Keratinocyte (primary cell): ENCODE measurements around the gene CBX8. TPM values are rescaled to one million over a fixed set of nuclear protein-coding genes. Genes with fewer than 3 reads are reported as not detected.

Experiments used
- DNase-seq: peaks from one replicate; pipeline ENCODE4 v3.0.0-alpha.2; 2011; ENCODE audit warnings: low read depth, missing footprints, low spot score
- FAIRE-seq: peaks from 2 replicates; lab custom pipeline; 2011; peaks lifted over from hg19 to GRCh38; lab: Jason Lieb, UNC
- H2AFZ ChIP-seq: 2 replicates; pipeline ENCODE4 v1.6.0; 2012; ENCODE audit warnings: low read length, control low read depth, inconsistent platforms; ENCODE audit not compliant: control insufficient read depth
- H3K27ac ChIP-seq: 2 replicates; pipeline ENCODE4 v1.5.1; 2011; ENCODE audit warnings: low read length; ENCODE audit not compliant: control insufficient read depth, insufficient read depth
- H3K27me3 ChIP-seq: 3 replicates; pipeline ENCODE4 v1.6.0; 2011; ENCODE audit warnings: low read length; ENCODE audit not compliant: control insufficient read depth, insufficient read depth; ENCODE audit errors: extremely low read depth
- H3K36me3 ChIP-seq, 2 experiments: 2 replicates in 1 of 2; 3 replicates in 1 of 2; pipeline ENCODE4 v1.5.1; 2011; ENCODE audit warnings: low read length in 2 of 2, mild to moderate bottlenecking in 1 of 2; ENCODE audit not compliant: control insufficient read depth in 2 of 2, insufficient read depth in 2 of 2; ENCODE audit errors: extremely low read depth in 1 of 2
- H3K4me1 ChIP-seq: 3 replicates; pipeline ENCODE4 v1.5.1; 2011; ENCODE audit warnings: low read length; ENCODE audit not compliant: control insufficient read depth, insufficient read depth; ENCODE audit errors: extremely low read depth
- H3K4me2 ChIP-seq: 3 replicates; pipeline ENCODE4 v1.6.0; 2011; ENCODE audit warnings: low read depth, low read length; ENCODE audit not compliant: control insufficient read depth, insufficient read depth; ENCODE audit errors: extremely low read depth
- H3K4me3 ChIP-seq, 3 experiments: fragments of 200-600 bp in 1 of 3; sonication (generic) in 1 of 3; 2 replicates in 2 of 3; 3 replicates in 1 of 3; pipeline ENCODE4 v1.5.1; 2011 to 2016; ENCODE audit warnings: low read length in 3 of 3, mild to moderate bottlenecking in 3 of 3, control low read depth in 2 of 3, inconsistent platforms in 1 of 3, low read depth in 1 of 3, mixed read lengths in 1 of 3, mixed run types in 1 of 3, moderate library complexity in 1 of 3; ENCODE audit not compliant: control insufficient read depth in 2 of 3, insufficient read depth in 2 of 3; ENCODE audit errors: extremely low read depth in 1 of 3
- H3K79me2 ChIP-seq: 2 replicates; pipeline ENCODE4 v1.6.0; 2012; ENCODE audit warnings: low read length; ENCODE audit not compliant: control insufficient read depth, insufficient read depth
- H3K9ac ChIP-seq: 3 replicates; pipeline ENCODE4 v1.6.0; 2011; ENCODE audit warnings: low read length; ENCODE audit not compliant: control insufficient read depth, insufficient read depth; ENCODE audit errors: extremely low read depth
- H3K9me1 ChIP-seq: 3 replicates; pipeline ENCODE4 v1.6.0; 2011; ENCODE audit warnings: low read length; ENCODE audit not compliant: control insufficient read depth, insufficient read depth; ENCODE audit errors: extremely low read depth
- H3K9me3 ChIP-seq: 2 replicates; pipeline ENCODE4 v1.5.1; 2012; ENCODE audit warnings: low read depth, low read length; ENCODE audit not compliant: control insufficient read depth
- H4K20me1 ChIP-seq: 3 replicates; pipeline ENCODE4 v1.6.0; 2011; ENCODE audit warnings: low read length; ENCODE audit not compliant: control insufficient read depth, insufficient read depth; ENCODE audit errors: extremely low read depth
- EZH2 ChIP-seq: IDR thresholded peaks from one replicate; pipeline ENCODE4 v1.6.1; 2012; ENCODE audit warnings: inconsistent platforms, mild to moderate bottlenecking, low read length, moderate library complexity
- dilution Hi-C: fragments of 300-500 bp; cut with MboI; formaldehyde crosslinking; loops from one replicate; pipeline ENCODE4 v1.7.0; 2020; ENCODE audit warnings: low sequenced_read_pairs; ENCODE audit not compliant: extremely low pct_ligation_motif_present
- polyA plus RNA-seq, 5 experiments: library from polyadenylated mRNA; depleted of rRNA in 3 of 5; stranded (reverse) in 3 of 5; stranded (forward) in 1 of 5; unstranded in 1 of 5; fragments of >200 nt; gene quantifications; 1 replicate in 1 of 5; 2 replicates in 3 of 5; 3 replicates in 1 of 5; pipeline versions ENCODE4 v1.2.1 to v1.2.3, GENCODE V29; 2011 to 2012; ENCODE audit warnings: missing spikeins in 2 of 5, low read depth in 1 of 5, low replicate concordance in 1 of 5
- TF ChIP-seq, protein P1 (sequence below), 3 experiments: IDR thresholded peaks in 1 of 3; conservative IDR thresholded peaks in 1 of 3; optimal IDR thresholded peaks in 1 of 3; 2 replicates in 2 of 3; 3 replicates in 1 of 3; pipeline versions ENCODE3 to v1.5.1; 2011; ENCODE audit warnings: low read length in 3 of 3, mild to moderate bottlenecking in 3 of 3, moderate library complexity in 2 of 3, control low read depth in 1 of 3, inconsistent platforms in 1 of 3; ENCODE audit not compliant: insufficient read depth in 2 of 3; ENCODE audit errors: extremely low read depth in 1 of 3

The CBX8 gene
- polyA plus RNA-seq, 1 donor (not counting 4 experiments of a cell fraction or from before 2014, with no cell fraction given): 0.49 TPM

DNA sequence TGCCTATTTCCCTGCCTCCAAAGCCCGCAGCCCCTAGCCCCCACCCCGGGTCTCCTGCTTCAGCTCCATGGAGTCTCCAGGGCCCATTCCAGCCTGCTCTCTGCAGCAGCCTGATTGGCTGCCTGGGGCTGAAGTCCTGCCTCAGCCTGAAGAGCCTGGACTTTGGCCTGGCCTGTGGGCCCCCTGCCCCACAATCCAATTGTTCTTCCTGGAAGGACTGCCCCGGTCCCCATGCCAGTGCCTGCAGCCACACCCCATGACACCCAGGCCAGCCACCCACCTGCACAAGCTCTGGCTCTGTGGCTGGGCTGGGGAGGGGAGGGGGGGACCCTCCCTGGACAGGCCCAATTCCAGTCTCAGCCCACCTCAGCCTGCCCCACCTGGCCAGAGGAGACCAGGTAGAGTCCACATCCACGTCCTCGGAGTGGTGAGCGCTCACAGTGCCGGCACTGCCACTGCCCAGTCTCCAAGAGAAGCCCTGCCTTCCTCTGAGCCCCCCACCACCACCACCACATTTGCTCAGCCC, 53.9 kb downstream of the CBX8 start:
- H3K4me3 ChIP-seq: no peak overlapping the region
- TF ChIP-seq, protein P1, sequence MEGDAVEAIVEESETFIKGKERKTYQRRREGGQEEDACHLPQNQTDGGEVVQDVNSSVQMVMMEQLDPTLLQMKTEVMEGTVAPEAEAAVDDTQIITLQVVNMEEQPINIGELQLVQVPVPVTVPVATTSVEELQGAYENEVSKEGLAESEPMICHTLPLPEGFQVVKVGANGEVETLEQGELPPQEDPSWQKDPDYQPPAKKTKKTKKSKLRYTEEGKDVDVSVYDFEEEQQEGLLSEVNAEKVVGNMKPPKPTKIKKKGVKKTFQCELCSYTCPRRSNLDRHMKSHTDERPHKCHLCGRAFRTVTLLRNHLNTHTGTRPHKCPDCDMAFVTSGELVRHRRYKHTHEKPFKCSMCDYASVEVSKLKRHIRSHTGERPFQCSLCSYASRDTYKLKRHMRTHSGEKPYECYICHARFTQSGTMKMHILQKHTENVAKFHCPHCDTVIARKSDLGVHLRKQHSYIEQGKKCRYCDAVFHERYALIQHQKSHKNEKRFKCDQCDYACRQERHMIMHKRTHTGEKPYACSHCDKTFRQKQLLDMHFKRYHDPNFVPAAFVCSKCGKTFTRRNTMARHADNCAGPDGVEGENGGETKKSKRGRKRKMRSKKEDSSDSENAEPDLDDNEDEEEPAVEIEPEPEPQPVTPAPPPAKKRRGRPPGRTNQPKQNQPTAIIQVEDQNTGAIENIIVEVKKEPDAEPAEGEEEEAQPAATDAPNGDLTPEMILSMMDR (optimal IDR thresholded peaks at IDR 0.05 in 1 of 3, IDR thresholded peaks at IDR 0.05 in 1 of 3, conservative IDR thresholded peaks at IDR 0.05 in 1 of 3; ENCODE audit: extremely low read depth in 1 of 3, insufficient read depth in 2 of 3, low read length in 3 of 3): no peak
- no peak for TF ChIP-seq EZH2
- no peaks in the 10 kb centered on the region for H4K20me1 ChIP-seq
- H3K9ac ChIP-seq: no peak overlapping the region
- peaks cover 63% of the 10 kb centered on the region for H3K27me3 ChIP-seq
- DNase-seq (no peak), FAIRE-seq (no peak)
- H3K9me3 ChIP-seq: no peaks in the 10 kb centered on the region
- no peaks in the 10 kb centered on the region for H3K79me2 ChIP-seq
- H3K9me1 ChIP-seq: no peaks in the 10 kb centered on the region
- no peak overlapping the region for H3K4me2 ChIP-seq
- H3K4me1 ChIP-seq: no peaks in the 10 kb centered on the region
- no peaks in the 10 kb centered on the region for H3K36me3 ChIP-seq
- H3K27ac ChIP-seq: no peak overlapping the region
- dilution Hi-C loops: no loop called here
- no peak overlapping the region for H2AFZ ChIP-seq

DNA sequence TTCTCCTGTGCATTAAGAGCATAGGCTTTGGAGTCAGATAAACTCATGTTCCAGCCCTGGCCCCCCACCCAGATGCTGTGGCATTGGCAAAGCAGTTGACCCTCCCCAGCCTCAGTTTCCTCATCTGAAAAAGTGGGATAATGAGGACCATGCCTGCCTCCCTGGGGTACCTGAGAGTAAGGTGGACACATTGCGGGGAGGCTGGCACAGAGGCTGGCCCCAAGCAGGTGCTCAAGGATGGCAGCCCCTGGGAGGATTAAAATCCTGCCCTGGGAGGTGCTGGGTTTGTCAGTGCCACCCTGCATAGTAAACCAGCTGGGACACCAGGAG, 54.3 kb downstream of the CBX8 start:
- FAIRE-seq: no peak
- no peak overlapping the region for H3K9ac ChIP-seq
- dilution Hi-C loops: no loop called here
- no peaks in the 10 kb centered on the region for H3K4me1 ChIP-seq
- H3K79me2 ChIP-seq: no peaks in the 10 kb centered on the region
- H3K27me3 ChIP-seq: peaks cover 63% of the 10 kb centered on the region
- no peak for TF ChIP-seq EZH2
- TF ChIP-seq, protein P1 (optimal IDR thresholded peaks at IDR 0.05 in 1 of 3, IDR thresholded peaks at IDR 0.05 in 1 of 3, conservative IDR thresholded peaks at IDR 0.05 in 1 of 3; ENCODE audit: extremely low read depth in 1 of 3, insufficient read depth in 2 of 3, low read length in 3 of 3): no peak
- H3K4me2 ChIP-seq: no peak overlapping the region
- H3K27ac ChIP-seq: no peak overlapping the region
- H3K9me3 ChIP-seq: no peaks in the 10 kb centered on the region
- no peak overlapping the region for H2AFZ ChIP-seq
- no peak overlapping the region for H3K4me3 ChIP-seq
- no peaks in the 10 kb centered on the region for H3K36me3 ChIP-seq
- DNase-seq: no peak
- no peaks in the 10 kb centered on the region for H3K9me1 ChIP-seq
- no peaks in the 10 kb centered on the region for H4K20me1 ChIP-seq

Other genes with a start within 250 kb of the CBX8 start
- gene RBFOX3, start 186.0 kb downstream of the CBX8 start, polyA plus RNA-seq: not detected in 3 replicates
- gene ENPP7, start 66.1 kb downstream of the CBX8 start, polyA plus RNA-seq: not detected in 3 replicates
- gene CBX2, start 18.9 kb downstream of the CBX8 start, polyA plus RNA-seq: 1.7 to 2.3 TPM (median 1.8 TPM) in 3 replicates
- gene CBX4, start 42.4 kb upstream of the CBX8 start, polyA plus RNA-seq: 5.4 to 11.0 TPM (median 7.0 TPM) in 3 replicates
- 8.4 to 8.9 TPM (median 8.6 TPM) in 3 replicates for gene TBC1D16, start 238.8 kb upstream of the CBX8 start, polyA plus RNA-seq
- gene CCDC40, start 239.6 kb upstream of the CBX8 start, polyA plus RNA-seq: 1.9 to 2.4 TPM (median 2.2 TPM) in 3 replicates